K562 (cell line): ENCODE results near the gene TUT1. TPM values are rescaled to one million over a fixed set of nuclear protein-coding genes. Genes with fewer than 3 reads are reported as not detected.

ENCODE experiments used
- BACH1 ChIP-seq: fragments of 200-800 bp; sonication (Bioruptor generic); IDR thresholded peaks from 2 replicates; pipeline ENCODE4 v1.6.1; 2016; ENCODE audit warnings: missing genetic modification characterization, missing compliant biosample characterization
- FOS ChIP-seq: IDR thresholded peaks from 3 replicates; pipeline ENCODE4 v1.6.1; 2011; ENCODE audit not compliant: insufficient read length; ENCODE audit errors: extremely low read depth
- GATAD2B ChIP-seq: fragments of 450-650 bp; IDR thresholded peaks from 2 replicates; pipeline ENCODE4 v1.6.1; 2017; ENCODE audit warnings: mild to moderate bottlenecking, borderline replicate concordance
- POLR2AphosphoS5 ChIP-seq: IDR thresholded peaks from 2 replicates; pipeline ENCODE4 v1.6.1; 2011; ENCODE audit warnings: mild to moderate bottlenecking, low read depth, low read length, moderate library complexity; ENCODE audit not compliant: control insufficient read depth, insufficient read depth
- TEAD1 ChIP-seq, 2 experiments: fragments of 450-650 bp in 1 of 2; sonication (generic) in 1 of 2; formaldehyde crosslinking; IDR thresholded peaks; 2 replicates each; pipeline versions ENCODE4 v1.4.0 to v1.8.0; 2020 to 2022; ENCODE audit warnings: mild to moderate bottlenecking in 2 of 2, missing genetic modification reagents in 1 of 2
- TOE1 ChIP-seq, 2 experiments: fragments of 450-650 bp in 1 of 2; sonication (generic) in 1 of 2; formaldehyde crosslinking in 1 of 2; IDR thresholded peaks; 2 replicates each; pipeline versions ENCODE4 v1.7.1 to v1.8.0; 2016 to 2022; ENCODE audit warnings: borderline replicate concordance in 2 of 2, mild to moderate bottlenecking in 2 of 2, antibody characterized with exemption in 1 of 2, inconsistent platforms in 1 of 2, low read depth in 1 of 2, missing genetic modification reagents in 1 of 2, moderate library complexity in 1 of 2
- ZNF766 ChIP-seq: fragments of 200-800 bp; sonication (Bioruptor generic); conservative IDR thresholded peaks from 2 replicates; pipeline ENCODE4 v1.6.1; 2016; ENCODE audit warnings: missing genetic modification characterization, missing compliant biosample characterization
- polyA plus RNA-seq, 8 experiments: library from polyadenylated mRNA; depleted of rRNA in 4 of 8; stranded (reverse) in 5 of 8; unstranded in 3 of 8; fragments of >200 nt; fragmentation: Nextera tagmentation in 2 of 8; fragmentation: Illumina TruSeq in 1 of 8; extraction: Ambion mirVana in 2 of 8; extraction: Trizol in 1 of 8; gene quantifications; 2 replicates each; pipeline versions ENCODE4 v1.2.1 to v1.2.3, GENCODE V29; 2011 to 2014; ENCODE audit warnings: inconsistent platforms in 1 of 8, missing spikeins in 1 of 8
- total RNA-seq, 7 experiments: library from RNA; depleted of rRNA in 6 of 7; stranded (reverse); fragments of >200 nt in 6 of 7; fragmentation: Illumina TruSeq in 2 of 7; extraction: Trizol in 2 of 7; gene quantifications; 2 replicates each; pipeline versions ENCODE4 v1.2.1 to v1.2.3, GENCODE V29; 2011 to 2021; ENCODE audit warnings: low replicate concordance in 1 of 7
- TF ChIP-seq, protein P1 (sequence below), 2 experiments: fragments of 450-650 bp; IDR thresholded peaks; 2 replicates each; pipeline ENCODE4 v1.6.1; 2016; ENCODE audit warnings: mild to moderate bottlenecking in 2 of 2, borderline replicate concordance in 1 of 2, low read depth in 1 of 2, moderate library complexity in 1 of 2
- TF ChIP-seq, protein P2 (sequence below), 2 experiments: fragments of 150-350 bp in 1 of 2; IDR thresholded peaks; 2 replicates each; pipeline ENCODE4 v1.6.1; 2012 to 2016; ENCODE audit warnings: low read depth in 2 of 2, low read length in 2 of 2, mild to moderate bottlenecking in 1 of 2, moderate library complexity in 1 of 2
- TF ChIP-seq, protein P3 (sequence below): fragments of 450-650 bp; formaldehyde crosslinking; IDR thresholded peaks from 2 replicates; pipeline ENCODE4 v1.4.0; 2022; ENCODE audit warnings: mild to moderate bottlenecking, moderate library complexity

Gene TUT1
- total and polyA plus RNA-seq, 9 of the 15 experiments (the other 6 are each of a cell fraction or from before 2014, with no cell fraction given): 0.66 to 44.3 (median 15.7) TPM

DNA sequence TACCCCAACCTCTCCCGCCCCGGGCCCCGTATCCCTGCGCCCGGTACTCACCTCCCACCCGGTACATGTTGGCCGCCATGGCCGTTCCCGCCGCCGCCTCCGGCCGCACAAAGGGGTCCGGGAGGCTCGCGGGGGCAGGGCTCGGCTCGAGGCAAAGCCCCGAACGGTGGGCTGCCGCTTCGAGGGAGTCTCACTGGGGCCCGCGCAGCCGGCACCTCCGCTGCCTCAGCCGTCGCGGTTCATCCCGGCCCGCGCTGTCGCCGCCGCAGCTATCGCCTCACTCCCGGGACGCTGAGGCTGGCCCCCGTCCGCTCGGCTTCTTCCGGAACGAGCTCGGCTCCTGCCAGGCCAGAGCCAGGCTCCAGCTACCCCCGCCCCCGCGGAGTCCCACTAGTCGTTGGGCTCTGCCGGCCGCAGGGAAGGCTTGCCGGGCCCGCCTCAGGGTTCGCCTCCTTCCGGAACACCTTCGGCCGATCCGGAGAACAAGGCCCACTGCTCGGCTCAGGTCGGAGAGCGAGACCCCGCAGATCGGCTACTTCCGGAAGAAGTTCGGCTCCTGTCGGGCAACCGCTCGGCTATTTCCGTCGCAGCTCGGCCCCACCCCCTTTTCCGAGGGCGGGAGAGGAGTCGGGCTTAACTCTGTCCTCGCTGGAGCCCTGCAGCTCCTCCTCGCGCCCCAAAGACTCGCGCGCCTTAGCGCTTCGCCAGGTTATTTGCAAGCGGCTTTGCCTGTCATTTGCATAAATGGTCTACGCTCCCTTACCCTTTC, 10.2 kb upstream of the TUT1 start, which contains the start of gene MTA2 (continued):
- TF ChIP-seq, protein P1, sequence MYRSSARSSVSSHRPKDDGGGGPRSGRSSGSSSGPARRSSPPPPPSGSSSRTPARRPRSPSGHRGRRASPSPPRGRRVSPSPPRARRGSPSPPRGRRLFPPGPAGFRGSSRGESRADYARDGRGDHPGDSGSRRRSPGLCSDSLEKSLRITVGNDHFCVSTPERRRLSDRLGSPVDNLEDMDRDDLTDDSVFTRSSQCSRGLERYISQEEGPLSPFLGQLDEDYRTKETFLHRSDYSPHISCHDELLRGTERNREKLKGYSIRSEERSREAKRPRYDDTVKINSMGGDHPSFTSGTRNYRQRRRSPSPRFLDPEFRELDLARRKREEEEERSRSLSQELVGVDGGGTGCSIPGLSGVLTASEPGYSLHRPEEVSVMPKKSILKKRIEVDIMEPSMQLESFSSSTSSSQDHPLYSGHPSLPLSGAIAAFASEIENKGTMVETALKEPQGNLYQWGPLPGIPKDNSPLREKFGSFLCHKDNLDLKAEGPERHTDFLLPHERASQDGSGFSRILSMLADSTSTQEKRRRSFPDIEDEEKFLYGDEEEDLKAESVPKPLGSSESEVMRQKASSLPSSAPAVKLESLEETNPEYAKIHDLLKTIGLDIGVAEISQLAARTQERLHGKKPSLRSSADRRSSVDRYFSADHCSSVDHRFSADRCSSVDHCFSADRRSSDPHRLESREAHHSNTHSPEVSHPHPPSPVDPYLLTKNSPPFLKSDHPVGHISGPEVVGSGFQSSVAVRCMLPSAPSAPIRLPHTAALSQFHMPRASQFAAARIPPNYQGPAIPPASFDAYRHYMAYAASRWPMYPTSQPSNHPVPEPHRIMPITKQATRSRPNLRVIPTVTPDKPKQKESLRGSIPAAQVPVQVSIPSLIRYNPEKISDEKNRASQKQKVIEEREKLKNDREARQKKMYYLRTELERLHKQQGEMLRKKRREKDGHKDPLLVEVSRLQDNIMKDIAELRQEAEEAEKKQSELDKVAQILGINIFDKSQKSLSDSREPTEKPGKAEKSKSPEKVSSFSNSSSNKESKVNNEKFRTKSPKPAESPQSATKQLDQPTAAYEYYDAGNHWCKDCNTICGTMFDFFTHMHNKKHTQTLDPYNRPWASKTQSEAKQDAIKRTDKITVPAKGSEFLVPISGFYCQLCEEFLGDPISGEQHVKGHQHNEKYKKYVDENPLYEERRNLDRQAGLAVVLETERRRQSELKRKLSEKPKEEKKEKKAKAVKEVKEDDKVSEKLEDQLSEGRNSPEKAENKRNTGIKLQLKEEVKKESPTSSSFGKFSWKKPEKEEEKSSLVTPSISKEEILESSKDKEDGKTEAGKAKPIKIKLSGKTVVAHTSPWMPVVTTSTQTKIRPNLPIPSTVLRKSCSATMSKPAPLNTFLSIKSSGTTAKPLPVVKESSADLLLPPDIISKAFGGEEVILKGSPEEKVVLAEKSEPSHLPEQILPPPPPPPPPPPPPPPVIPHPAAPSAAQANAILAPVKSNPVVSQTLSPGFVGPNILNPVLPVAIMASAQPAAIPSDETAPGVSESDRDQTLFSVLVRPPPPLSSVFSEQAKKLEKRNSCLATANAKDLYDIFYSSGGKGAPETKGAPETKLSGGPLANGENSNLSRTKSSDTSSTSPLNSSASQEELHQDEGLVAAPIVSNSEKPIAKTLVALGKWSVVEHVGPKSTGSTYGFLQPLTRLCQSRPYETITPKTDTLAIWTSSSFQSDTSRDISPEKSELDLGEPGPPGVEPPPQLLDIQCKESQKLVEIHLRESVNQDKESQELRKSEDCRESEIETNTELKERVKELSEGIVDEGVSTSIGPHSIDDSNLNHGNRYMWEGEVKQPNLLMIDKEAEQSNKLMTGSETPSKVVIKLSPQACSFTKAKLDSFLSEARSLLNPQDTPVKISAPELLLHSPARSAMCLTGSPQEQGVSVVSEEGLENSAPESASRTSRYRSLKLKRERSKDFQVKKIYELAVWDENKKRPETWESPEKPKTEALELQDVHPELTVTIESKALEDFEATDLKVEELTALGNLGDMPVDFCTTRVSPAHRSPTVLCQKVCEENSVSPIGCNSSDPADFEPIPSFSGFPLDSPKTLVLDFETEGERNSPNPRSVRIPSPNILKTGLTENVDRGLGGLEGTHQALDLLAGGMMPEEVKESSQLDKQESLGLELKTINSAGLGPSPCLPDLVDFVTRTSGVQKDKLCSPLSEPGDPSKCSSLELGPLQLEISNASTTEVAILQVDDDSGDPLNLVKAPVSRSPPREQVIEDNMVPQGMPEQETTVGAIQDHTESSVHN (IDR thresholded peaks at IDR 0.05; ENCODE audit: borderline replicate concordance in 1 of 2, low read depth in 1 of 2): no peak
- TF ChIP-seq, protein P2, sequence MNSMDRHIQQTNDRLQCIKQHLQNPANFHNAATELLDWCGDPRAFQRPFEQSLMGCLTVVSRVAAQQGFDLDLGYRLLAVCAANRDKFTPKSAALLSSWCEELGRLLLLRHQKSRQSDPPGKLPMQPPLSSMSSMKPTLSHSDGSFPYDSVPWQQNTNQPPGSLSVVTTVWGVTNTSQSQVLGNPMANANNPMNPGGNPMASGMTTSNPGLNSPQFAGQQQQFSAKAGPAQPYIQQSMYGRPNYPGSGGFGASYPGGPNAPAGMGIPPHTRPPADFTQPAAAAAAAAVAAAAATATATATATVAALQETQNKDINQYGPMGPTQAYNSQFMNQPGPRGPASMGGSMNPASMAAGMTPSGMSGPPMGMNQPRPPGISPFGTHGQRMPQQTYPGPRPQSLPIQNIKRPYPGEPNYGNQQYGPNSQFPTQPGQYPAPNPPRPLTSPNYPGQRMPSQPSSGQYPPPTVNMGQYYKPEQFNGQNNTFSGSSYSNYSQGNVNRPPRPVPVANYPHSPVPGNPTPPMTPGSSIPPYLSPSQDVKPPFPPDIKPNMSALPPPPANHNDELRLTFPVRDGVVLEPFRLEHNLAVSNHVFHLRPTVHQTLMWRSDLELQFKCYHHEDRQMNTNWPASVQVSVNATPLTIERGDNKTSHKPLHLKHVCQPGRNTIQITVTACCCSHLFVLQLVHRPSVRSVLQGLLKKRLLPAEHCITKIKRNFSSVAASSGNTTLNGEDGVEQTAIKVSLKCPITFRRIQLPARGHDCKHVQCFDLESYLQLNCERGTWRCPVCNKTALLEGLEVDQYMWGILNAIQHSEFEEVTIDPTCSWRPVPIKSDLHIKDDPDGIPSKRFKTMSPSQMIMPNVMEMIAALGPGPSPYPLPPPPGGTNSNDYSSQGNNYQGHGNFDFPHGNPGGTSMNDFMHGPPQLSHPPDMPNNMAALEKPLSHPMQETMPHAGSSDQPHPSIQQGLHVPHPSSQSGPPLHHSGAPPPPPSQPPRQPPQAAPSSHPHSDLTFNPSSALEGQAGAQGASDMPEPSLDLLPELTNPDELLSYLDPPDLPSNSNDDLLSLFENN (IDR thresholded peaks at IDR 0.05; ENCODE audit: low read depth in 2 of 2, low read length in 2 of 2): no peak
- TF ChIP-seq TEAD1 (CRISPR knock-in tag; IDR thresholded peaks at IDR 0.05) (0 out of 4 replicates have a peak, but pooled peaks of 1 of the 2 experiments have one; percentile 39), POLR2AphosphoS5 (peak; percentile 67), GATAD2B (no peak), BACH1 (tag) (no peak), ZNF766 (CRISPR knock-in tag) (no peak), FOS (no peak), TOE1 (IDR thresholded peaks at IDR 0.05; ENCODE audit: borderline replicate concordance) (no peak), TOE1 (CRISPR knock-in tag; IDR thresholded peaks at IDR 0.05; ENCODE audit: borderline replicate concordance, low read depth) (no peak)
- TF ChIP-seq, protein P3, sequence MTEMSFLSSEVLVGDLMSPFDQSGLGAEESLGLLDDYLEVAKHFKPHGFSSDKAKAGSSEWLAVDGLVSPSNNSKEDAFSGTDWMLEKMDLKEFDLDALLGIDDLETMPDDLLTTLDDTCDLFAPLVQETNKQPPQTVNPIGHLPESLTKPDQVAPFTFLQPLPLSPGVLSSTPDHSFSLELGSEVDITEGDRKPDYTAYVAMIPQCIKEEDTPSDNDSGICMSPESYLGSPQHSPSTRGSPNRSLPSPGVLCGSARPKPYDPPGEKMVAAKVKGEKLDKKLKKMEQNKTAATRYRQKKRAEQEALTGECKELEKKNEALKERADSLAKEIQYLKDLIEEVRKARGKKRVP: no peak
